NK-92 (cell line): ENCODE data around the gene EFCAB3.
"Not testable (repeated sequence)": the region's sequence is repeated elsewhere in the genome, so short reads cannot be mapped to it uniquely, and the experiment has no call there.

Experiments
- DNase-seq: peaks from one replicate; lab custom pipeline; 2025; ENCODE audit not compliant: unreplicated experiment; lab: John Stamatoyannopoulos, UW

EFCAB3 gene

GRCh38 chr17:62380253-62380652 lies at the start of gene EFCAB3:
EFCAB3 (plus strand) TSS chr17:62380553; CDS start chr17:62382980, 2,427 bp downstream.
- DNase-seq, result no peak

- DNase-seq, result no peak
These were observed 43.8 kb upstream of the EFCAB3 start for GRCh38 chr17:62336527-62336926.

- no peak for DNase-seq
These were observed 36.5 kb upstream of the EFCAB3 start for GRCh38 chr17:62343764-62344270.

- DNase-seq, result no peak
These were observed 29.2 kb upstream of the EFCAB3 start for GRCh38 chr17:62351176-62351575.

- DNase-seq, result no peak
These were observed 14.2 kb upstream of the EFCAB3 start for GRCh38 chr17:62366191-62366590.

GRCh38 chr17:62381561-62381960 lies 1.2 kb downstream of the EFCAB3 start:
- DNase-seq, result no peak

- no peak for DNase-seq
These were observed 8.5 kb downstream of the EFCAB3 start for GRCh38 chr17:62388856-62389255.

- no peak for DNase-seq
These were observed 12.6 kb downstream of the EFCAB3 start for GRCh38 chr17:62392908-62393307.

GRCh38 chr17:62398891-62399290 lies 18.5 kb downstream of the EFCAB3 start:
- DNase-seq, result no peak

GRCh38 chr17:62405451-62405850 lies 25.1 kb downstream of the EFCAB3 start:
- DNase-seq, result no peak

GRCh38 chr17:62413090-62413489 lies 32.7 kb downstream of the EFCAB3 start:
- DNase-seq, result not testable (repeated sequence)

GRCh38 chr17:62423647-62424461 lies 43.5 kb downstream of the EFCAB3 start, which contains the start of gene METTL2A:
METTL2A (plus strand) TSS chr17:62423897; CDS start chr17:62423903, 6 bp downstream.
- peak; percentile 35 for DNase-seq

- DNase-seq, result not testable (repeated sequence)
These were observed 45.9 kb downstream of the EFCAB3 start for GRCh38 chr17:62426214-62426613.

GRCh38 chr17:62435251-62435650 lies 54.9 kb downstream of the EFCAB3 start:
- DNase-seq, result not testable (repeated sequence)

GRCh38 chr17:62441181-62441580 lies 60.8 kb downstream of the EFCAB3 start:
- DNase-seq, result not testable (repeated sequence)

- DNase-seq, result no peak
These were observed 63.7 kb downstream of the EFCAB3 start for GRCh38 chr17:62444063-62444462.

- not testable (repeated sequence) for DNase-seq
These were observed 65.4 kb downstream of the EFCAB3 start for GRCh38 chr17:62445791-62446190.

- not testable (repeated sequence) for DNase-seq
These were observed 71.8 kb downstream of the EFCAB3 start for GRCh38 chr17:62452195-62452594.

- DNase-seq, result not testable (repeated sequence)
These were observed 72.7 kb downstream of the EFCAB3 start for GRCh38 chr17:62453041-62453440.

- not testable (repeated sequence) for DNase-seq
These were observed 73.3 kb downstream of the EFCAB3 start for GRCh38 chr17:62453656-62454055.

- DNase-seq, result not testable (repeated sequence)
These were observed 73.8 kb downstream of the EFCAB3 start for GRCh38 chr17:62454111-62454510.

GRCh38 chr17:62456016-62456415 lies 75.7 kb downstream of the EFCAB3 start:
- DNase-seq, result no peak
